ENCODE results near the gene AQP3.
A peak's percentile ranks its signal among the peaks of the same experiment; 100 is the strongest.
"Not testable (repeated sequence)": the region's sequence is repeated elsewhere in the genome, so short reads cannot be mapped to it uniquely, and the experiment has no call there.

AQP3 gene

DNA sequence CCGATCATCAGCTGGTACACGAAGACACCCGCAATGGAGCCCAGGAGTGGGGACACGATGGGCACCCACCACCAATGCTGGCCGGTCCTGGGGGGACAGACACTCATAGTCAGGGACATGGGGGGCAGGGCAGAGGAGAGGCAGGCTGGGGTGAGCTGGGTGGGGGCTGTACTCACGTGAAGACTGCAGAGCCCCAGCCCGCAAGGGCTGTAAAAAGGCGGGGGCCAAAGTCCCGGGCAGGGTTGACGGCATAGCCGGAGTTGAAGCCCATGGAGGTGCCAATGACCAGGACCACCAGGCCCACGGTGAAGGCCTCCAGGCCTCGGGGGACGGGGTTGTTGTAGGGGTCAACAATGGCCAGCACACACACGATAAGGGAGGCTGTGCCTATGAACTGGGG lies 5.3 kb downstream of the AQP3 start:
- no peak for DNase-seq (ENCODE audit: low read depth)

DNA sequence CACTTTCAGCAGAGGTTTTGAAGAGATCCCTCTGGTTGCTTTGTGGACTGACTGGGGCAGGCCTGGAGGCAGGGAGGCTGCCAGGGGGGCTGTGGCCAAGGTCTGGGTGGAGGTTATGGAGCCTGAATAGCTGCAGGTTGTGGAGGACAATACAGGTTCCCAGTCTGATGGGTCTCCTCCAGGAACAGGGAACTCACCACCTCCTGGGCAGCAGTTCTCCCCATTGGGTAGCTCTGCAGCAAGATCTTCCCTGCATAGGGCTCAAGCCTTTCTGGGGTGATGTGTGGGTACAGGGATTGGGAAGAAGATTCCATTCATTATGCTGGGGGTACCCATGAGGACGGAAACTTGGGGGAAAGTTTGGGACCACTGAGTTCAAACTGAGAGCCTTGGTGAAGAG lies 6.8 kb downstream of the AQP3 start:
- no peak for DNase-seq (ENCODE audit: low read depth)

DNA sequence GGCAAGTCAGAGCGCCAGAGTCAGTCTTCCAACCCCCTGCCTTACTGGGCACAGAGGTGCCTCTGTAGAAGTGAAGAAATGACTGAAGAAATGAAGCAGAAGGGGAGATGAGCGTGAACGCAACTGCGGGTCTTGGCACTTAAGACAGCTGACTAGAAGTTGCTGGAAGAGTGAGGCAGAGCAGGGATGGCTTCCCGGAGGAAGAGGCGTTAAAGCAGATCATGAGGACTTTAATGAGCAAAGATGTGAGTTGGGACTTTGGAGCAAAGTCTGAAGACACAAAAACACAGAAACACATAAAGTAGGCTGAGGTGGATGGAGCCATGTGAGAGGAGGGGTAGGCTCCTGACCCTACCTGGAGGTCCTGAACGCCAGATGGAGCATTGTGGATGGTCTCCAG lies 7.2 kb downstream of the AQP3 start:
- DNase-seq (ENCODE audit: low read depth): no peak

DNA sequence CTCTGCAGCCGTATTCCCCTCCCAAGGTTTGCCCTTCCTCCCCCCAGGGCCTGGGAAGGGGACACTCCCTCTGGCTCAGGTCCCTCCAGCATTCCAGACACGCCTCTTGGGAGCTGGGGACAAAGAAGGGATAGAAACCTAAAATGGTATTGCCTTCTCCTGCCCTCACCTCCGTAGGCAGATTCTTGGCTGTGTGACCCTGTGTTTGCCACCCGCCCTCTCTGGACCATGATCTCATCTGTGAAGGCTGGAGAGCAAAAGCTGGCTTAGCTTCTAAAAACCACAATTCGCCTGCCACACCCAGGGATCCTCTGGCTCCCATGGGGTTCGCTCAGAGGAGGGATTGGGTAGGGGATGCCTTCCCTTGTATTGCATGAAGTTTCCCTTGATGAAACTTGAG lies 7.7 kb downstream of the AQP3 start:
- no peak for DNase-seq (ENCODE audit: low read depth)

DNA sequence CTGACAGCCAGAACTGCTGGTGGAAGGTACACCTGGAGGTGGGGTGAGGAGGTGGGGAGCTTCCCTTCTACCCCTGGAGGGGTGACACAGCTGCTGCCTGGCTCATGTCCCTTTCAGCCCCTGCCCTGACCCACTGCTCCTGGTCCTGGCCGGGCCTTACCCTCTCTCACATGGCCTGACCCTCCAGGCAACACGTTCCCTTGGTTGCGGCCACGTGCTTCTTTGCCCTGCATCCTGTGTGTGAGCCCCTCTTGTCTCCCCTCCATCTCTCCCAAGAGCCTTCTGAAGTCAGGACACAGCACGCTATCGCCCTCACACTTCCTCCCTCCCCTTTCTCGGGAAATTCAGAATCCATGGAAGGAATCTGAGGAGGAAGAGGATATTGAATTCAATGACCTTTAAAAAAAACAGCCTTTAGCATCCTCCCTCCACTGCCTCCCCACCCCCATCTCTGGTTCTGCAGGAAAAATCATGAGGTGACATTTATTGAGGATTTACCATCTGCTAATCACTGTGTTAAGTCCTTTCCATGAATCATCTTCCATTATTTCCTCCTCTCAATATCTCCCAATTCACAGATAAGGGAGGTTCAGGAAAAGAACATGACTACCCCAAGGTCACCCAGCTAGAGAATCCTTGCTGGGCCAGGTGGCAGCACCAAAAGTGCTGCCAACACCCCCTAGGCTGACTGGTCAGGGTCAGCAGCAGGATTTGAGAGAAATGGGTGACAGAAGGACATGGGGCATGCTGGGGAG lies 8.3 kb downstream of the AQP3 start:
- DNase-seq (ENCODE audit: low read depth): no peak

DNA sequence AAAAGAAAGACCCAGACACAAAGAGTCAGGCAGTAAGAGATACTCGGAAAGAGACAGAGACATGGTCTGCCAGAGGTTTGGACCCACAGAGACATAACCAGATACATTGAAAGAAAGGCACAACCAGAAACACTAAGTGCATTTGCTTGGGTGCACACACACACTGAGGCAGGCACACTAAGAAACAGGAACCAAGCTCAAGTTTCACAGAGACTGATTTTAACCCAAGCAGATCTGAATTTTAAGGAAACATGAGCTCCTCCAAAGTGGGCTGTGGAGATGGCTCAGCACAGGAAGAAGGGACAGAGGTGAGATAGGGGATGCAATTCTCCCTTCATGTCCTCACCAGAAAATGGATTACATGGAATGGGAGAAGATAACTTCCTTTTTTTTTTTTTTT lies 9.5 kb downstream of the AQP3 start:
- DNase-seq (ENCODE audit: low read depth): no peak

DNA sequence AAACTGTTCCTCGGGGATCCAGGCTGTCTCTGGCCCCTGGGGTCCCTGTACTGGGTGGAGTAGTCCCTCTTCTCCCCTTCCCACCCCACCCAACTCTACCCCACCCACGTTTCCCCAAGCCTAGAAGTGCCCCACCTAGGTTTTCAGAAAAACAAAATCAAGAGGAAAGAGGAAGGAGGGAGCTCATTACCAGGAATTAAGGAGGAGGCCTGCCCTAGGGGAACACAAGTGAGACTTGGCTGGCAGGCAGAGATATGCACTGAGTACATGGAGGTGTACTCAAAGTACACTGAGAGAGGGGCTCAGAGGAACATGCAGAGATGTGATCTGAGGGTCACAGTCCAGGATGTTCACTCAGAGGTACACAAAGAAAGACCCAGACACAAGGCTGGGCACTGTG lies 10.2 kb downstream of the AQP3 start:
- no peak for DNase-seq (ENCODE audit: low read depth)

DNA sequence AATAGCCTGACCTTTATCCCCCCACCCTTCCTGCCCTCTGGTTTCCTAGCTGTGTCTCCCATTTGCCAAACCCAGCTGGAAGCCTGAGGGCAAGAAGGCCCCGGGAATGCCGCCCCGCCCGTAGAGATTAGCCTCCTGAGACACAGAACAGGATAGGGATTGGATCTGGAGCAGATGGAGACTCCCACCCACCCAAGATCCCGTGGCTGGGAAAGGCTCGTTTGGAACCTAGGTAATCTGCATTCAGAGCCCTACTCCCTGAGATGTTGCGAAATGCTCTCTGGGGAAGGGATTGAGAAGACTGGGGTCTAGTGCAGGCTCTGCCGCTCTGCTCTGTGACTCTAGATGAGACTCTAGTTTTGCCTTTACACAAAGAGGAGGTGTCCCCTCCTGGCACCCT lies 10.9 kb downstream of the AQP3 start:
- DNase-seq (ENCODE audit: low read depth): no peak

DNA sequence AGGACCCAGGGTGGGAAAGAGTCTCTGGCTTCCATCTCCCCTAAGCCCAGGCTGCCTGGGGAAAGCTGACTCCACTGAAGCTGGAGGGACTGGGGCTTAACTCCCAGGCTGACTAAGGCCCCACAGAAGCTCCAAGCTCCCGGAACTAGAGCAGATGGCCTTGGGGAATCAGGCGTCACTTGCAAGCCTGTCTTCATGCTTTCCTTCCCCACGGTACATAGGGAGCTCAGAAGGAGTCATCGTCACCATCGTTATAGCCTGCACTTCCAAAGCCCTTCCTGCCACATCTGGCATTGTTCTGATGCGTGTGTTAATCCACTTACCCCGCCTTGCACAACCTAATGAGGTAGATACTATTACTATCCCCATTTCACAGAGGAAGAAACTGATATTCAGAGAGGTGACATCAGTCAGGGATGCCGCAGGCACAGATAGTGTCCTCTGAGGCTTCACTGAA lies 11.5 kb downstream of the AQP3 start:
- DNase-seq (ENCODE audit: low read depth): no peak

DNA sequence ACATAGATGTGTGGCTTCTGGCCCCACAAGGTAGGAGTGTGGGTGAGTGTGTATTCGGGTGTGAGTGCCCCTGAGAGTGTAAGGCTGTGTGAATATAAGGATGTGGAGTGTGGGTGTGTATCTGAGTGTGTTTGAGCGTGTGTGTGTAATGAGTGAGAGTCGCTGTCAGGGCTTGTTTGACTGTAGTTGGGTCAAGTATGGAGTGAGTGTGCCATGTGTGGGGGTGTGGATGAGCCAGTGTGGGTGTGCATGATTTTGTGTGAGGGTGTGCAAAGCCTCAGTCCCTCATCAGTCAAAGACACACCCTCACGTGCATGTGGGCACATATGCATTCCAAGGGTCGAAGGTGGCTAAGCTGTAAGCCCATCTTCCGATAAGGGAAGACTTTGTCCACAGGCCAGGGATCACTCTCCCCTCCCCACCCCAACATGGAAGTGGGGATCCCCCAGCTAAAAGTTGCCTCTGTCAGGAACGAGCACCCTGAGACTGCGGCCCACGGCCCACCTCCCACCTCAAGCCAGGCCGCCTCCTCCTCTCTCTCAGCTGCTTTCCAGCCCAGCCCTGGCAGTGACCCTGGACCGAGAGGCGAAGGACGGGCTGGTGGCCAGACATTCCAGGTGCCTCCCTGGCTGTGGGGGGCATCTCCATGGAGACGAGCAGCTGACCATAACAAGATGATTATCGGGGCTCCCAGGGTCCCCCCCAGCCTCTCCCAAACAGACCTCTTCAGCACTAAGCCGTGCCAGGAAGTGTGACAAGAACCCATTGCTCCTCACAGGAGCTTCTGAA lies 12.9 kb downstream of the AQP3 start:
- DNase-seq (ENCODE audit: low read depth): no peak

DNA sequence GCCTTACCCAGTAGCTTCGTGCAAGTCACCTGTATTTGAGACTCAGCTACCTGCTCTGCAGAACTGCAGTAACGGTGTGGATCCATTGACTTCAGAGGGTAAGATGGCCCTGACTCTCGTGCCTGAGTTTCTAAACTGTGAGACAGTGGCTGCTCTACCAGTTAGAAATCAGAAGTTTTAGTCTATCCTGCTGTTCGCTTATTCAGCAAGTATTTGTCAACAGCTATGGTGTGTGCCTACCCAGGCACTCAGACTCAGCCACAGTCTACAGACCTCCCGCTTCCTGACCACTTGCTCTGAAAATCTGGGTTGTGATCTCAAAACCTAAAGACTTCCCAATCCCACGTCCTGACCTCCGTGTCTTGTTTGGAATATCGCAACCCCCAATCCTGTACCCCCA lies 13.5 kb downstream of the AQP3 start:
- no peak for DNase-seq (ENCODE audit: low read depth)

DNA sequence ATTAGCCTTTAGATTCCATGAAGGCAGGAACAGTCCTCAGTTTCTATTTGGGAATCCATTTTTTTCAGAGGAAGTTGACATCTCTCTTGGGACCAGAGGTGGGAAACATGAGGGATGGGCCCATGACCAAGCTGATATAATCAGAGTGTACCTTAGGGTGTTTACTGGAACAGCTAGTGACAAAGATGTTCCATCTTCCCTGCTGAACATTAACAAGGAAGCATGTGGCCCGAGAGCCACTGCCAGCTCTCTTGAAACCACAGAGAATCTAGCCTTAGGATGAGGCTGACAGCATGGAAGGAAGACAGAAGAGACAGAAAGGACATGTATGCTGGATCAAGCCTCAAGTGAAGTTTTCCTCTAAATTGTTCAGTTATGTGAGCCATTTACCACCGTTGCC lies 16.0 kb downstream of the AQP3 start:
- DNase-seq (ENCODE audit: low read depth): no peak

DNA sequence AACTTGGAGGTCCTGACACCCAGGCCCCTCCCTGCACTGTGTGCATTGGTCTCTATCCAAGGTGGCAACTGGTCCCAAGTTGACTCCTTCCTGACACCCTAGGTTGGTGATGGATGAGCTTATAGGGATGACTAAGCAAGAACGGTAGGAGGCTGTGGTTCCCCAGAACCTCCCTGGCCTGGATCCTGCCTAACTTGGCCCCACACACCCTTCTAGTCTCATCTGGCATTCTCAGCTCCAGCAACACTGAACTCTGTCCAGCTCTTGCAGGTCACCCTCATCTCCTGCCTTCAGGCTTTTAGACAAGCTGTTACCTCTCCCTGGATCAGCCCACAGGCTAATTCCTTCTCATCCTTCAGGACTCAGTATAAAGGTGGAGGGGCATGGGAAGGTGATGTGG lies 16.5 kb downstream of the AQP3 start:
- DNase-seq (ENCODE audit: low read depth): no peak

DNA sequence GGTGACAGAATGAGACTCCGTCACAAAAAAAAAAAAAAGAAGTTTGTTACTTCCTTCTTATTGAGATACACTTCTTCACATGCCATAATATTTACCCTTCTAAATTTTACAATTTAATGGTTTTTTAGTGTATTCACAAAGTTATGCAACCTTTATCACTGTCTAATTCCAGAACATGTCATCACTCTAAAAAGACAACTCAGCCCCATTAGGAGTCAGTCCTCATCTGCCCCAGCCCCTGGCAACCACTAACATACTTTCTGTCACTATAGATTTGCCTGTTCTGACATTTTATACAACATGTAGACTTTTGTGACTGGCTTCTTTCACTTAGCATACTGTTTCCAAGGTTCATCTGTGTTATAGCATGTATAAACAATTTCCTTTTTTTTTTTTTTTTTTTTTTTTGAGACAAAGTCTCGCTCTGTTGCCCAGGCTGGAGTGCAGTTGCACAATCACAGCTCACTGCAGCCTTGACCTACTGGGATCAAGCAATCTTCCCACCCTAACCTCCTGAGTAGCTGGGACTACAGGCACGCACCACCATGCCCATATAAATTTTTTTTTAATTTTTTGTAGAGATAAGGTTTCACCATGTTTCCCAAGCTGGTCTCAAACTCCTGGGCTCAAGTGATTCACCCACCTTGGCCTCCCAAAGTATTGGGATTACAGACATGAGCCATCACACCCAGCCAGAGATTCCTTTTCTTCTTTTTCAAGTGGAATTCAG lies 18.0 kb downstream of the AQP3 start:
- DNase-seq (ENCODE audit: low read depth): no peak

DNA sequence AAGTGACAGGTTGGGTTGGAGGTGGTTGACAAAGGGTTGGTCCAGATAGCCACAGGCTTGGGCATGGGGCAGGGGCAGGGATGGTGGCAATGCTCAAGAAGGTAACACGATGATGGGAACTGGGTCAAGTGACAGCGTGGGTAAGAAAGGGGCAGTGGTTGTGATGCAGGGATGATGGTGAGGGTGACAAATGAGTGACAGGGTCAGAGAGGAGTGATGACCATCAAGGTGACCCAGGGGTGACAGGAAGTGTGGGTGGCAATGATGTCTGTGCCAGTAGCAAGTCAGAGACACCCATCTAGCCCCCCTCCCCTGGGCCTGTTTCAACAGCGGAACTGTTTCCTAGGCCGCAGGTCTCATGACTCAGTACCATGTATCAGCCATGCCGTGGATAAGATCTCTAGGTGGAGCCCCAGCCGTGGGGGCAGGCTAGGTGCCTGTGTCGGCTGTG lies 20.5 kb downstream of the AQP3 start:
- no peak for DNase-seq (ENCODE audit: low read depth)

DNA sequence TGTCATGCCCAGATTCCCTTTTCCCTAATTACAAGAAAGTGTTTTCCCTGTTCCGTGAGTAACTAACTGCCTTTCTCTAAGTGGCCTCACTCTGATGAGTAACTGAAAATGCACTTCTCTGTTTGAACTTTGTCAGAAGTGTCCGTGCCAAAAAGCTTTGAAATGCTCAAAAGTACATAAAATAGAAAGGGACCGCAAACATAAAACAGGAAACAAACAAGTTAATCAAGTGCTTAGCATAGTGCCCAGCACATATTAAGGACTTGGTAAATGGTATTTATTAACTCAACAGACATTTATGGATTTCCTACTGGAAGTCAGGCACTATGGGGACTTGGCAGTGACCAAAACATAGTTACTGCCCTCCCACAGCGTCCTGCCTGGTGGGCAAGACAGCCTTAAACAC lies 22.3 kb downstream of the AQP3 start:
- no peak for DNase-seq (ENCODE audit: low read depth)

DNA sequence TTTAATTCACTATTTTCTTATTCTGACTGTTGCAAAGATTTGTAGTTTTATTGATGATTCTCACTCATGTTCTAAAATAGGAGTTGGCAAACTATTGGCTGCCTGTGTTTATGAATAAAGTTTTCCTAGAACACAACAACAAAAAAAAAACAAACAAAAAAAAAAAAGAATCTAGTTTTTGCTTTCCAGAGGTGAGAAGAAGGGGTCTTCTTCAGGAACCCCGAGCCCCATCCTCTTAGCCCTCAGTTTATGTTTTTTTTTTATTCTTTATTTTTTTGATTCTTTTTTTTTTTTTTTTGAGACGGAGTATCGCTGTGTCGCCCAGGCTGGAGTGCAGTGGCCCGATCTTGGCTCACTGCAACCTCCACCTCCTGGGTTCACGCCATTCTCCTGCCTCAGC lies 22.9 kb downstream of the AQP3 start:
- not testable (repeated sequence) for DNase-seq (ENCODE audit: low read depth)

DNA sequence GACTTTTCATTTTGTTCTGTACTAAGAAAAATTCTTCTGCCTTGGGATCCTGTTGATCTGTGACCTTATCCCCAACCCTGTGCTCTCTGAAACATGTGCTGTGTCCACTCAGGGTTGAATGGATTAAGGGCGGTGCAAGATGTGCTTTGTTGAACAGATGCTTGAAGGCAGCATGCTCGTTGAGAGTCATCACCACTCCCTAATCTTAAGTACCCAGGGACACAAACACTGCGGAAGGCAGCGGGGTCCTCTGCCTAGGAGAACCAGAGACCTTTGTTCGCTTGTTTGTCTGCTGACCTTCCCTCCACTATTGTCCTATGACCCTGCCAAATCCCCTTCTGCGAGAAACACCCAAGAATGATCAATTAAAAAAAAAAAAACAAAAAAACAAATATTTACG lies 23.4 kb downstream of the AQP3 start:
- DNase-seq (ENCODE audit: low read depth): not testable (repeated sequence)

DNA sequence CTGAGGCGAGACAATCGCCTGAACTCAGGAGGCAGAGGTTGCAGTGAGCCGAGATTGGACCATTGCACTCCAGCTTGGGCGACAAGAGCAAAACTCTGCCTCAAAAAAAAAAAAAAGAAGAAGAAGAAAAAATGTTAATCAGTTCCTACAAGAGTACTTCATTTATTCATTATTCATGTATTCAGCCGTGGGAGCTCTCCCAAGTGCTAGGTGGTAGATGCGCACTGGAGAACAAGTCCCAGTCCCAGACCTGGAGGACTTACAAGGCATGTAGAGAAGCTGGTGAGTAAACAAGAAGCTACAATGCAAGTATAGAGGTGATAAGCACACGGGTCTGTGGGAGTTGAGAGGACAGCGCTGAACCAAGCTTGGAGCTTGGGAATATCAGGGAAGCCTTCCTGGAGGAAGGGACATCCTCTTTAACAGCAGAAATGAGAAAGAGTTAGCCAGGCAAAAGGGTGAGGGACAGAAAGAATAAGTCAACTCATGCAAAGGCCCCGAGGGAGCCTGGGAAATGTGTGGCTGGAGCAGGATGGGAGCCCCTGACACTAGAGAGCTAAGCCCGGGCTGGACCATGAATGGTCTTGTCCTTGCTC lies 27.6 kb downstream of the AQP3 start:
- no peak for DNase-seq (ENCODE audit: low read depth)

DNA sequence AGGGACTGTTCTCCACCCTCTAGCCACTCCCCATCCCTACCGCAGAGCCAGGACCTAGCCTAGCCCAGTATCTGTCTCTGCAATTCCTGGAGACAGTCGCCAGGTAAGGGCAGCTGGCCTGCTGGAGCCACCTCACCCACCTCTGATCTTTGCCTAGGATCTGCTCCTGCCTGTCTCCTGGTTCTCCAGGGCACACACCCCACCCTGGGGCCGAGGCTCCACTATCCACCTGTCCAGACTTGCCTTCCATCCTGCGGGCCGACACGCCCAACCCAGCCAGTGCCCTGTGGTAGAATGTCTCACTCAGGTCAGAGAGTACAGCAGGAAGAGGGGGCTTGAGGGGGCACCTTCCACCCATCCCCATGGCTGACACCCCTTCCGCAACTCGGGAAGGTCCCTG lies 29.3 kb downstream of the AQP3 start:
- no peak for DNase-seq (ENCODE audit: low read depth)

DNA sequence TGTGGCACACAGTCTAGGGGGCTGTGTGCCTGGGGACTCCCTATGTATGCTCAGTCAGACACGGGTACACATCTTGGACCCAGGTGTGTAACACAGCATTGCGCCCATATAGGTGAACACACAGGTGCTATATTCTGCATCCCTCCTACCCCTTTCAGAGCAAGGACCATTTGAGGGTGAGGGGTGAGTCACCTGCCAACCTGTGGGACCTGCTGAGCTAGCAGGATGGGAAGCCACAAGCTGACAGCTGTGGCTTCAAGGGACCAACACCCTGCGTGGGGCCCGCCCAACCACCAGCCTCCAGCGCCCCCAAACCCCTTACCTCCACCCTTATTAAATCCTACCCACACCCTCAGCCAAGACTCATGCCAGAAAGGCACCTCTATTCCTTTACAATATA lies 30.4 kb downstream of the AQP3 start:
- peak; percentile 31 for DNase-seq (ENCODE audit: low read depth)

DNA sequence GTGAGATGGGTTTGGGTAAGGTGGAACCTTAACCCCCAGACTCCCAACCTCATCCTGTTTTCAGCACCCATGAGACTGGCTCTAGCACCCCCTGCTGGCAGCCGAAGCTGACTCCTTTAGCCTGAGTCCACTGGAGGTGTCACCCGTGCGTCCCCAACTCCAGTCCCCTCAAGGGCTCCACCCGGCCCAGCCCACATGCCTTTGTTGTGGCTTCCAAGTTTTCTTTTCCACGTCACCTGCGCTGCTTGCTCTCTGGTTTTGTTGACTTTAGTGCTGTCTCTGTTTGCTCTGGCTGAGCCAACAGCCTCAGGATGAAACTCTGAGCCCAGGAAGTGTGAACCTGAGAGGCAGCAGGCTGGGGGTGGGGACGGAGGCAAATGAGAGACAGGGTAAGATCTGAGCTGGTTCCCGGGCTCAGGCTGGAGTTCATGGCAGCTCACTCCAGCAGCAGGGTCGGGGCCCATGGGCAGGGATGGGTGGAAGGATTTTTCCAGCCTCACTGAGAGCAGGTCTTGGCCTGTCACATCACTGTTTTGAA lies 31.8 kb downstream of the AQP3 start:
- DNase-seq (ENCODE audit: low read depth): peak; percentile 90

All from activated T-cell treated with anti-CD3 and anti-CD28 coated beads for 1 hour (primary cell).